K562 (cell line): ENCODE measurements around the gene COX6A1. TPM values are rescaled to one million over a fixed set of nuclear protein-coding genes. Genes with fewer than 3 reads are reported as not detected.

ENCODE experiments used
- CBX3 ChIP-seq, 2 experiments: IDR thresholded peaks; 1 replicate in 1 of 2; 2 replicates in 1 of 2; pipeline ENCODE4 v1.6.1; 2012; ENCODE audit warnings: inconsistent platforms in 2 of 2, low read length in 2 of 2, borderline replicate concordance in 1 of 2, control low read depth in 1 of 2
- CEBPZ ChIP-seq: fragments of 150-350 bp; IDR thresholded peaks from 2 replicates; pipeline ENCODE4 v1.6.1; 2014; ENCODE audit warnings: low read depth, mild to moderate bottlenecking, low read length, borderline replicate concordance
- DNMT1 ChIP-seq: fragments of 450-650 bp; IDR thresholded peaks from 2 replicates; pipeline ENCODE4 v1.6.1; 2016; ENCODE audit warnings: antibody characterized with exemption, mild to moderate bottlenecking
- DPF2 ChIP-seq: fragments of 450-650 bp; IDR thresholded peaks from 2 replicates; pipeline ENCODE4 v1.6.1; 2016
- HEY1 ChIP-seq: fragments of 250-450 bp; sonication (Bioruptor Pico); IDR thresholded peaks from 2 replicates; pipeline ENCODE4 v1.5.0; 2020; ENCODE audit warnings: mild to moderate bottlenecking, moderate library complexity, borderline replicate concordance
- IFI16 ChIP-seq: fragments of 250-450 bp; sonication (Bioruptor Pico); IDR thresholded peaks from 2 replicates; pipeline ENCODE4 v2.1.2; 2022; ENCODE audit warnings: mild to moderate bottlenecking, inconsistent platforms
- JUNB ChIP-seq: fragments of 450-650 bp; formaldehyde crosslinking; conservative IDR thresholded peaks from 2 replicates; pipeline ENCODE4 v1.4.0; 2020; ENCODE audit warnings: mild to moderate bottlenecking
- MBD2 ChIP-seq: sonication (generic); IDR thresholded peaks from 2 replicates; pipeline ENCODE4 v1.6.1; 2016; ENCODE audit warnings: low read depth, borderline replicate concordance
- MTF1 ChIP-seq: fragments of 250-450 bp; sonication (Bioruptor Pico); IDR thresholded peaks from 2 replicates; pipeline ENCODE4 v1.9.0; 2021; ENCODE audit warnings: moderate library complexity, mild to moderate bottlenecking, inconsistent platforms, borderline replicate concordance
- NFIX ChIP-seq: fragments of 250-450 bp; sonication (Bioruptor Pico); IDR thresholded peaks from 2 replicates; pipeline ENCODE4 v1.4.0; 2020; ENCODE audit warnings: low read depth, mild to moderate bottlenecking, moderate library complexity
- SOX6 ChIP-seq: fragments of 450-650 bp; IDR thresholded peaks from 2 replicates; pipeline ENCODE4 v1.6.1; 2014; ENCODE audit warnings: mild to moderate bottlenecking
- THAP12 ChIP-seq: fragments of 250-450 bp; sonication (Bioruptor Pico); IDR thresholded peaks from 2 replicates; pipeline ENCODE4 v1.9.0; 2021; ENCODE audit warnings: mild to moderate bottlenecking, inconsistent platforms
- ZEB2 ChIP-seq: fragments of 450-650 bp; IDR thresholded peaks from 2 replicates; pipeline ENCODE4 v1.6.1; 2016
- ZNF175 ChIP-seq: fragments of 200-800 bp; sonication (Bioruptor generic); IDR thresholded peaks from 2 replicates; pipeline ENCODE4 v1.6.1; 2016; ENCODE audit warnings: low read depth, mild to moderate bottlenecking, missing genetic modification characterization, missing compliant biosample characterization
- ZNF212 ChIP-seq: fragments of 450-650 bp; formaldehyde crosslinking; IDR thresholded peaks from 2 replicates; pipeline ENCODE4 v1.4.0; 2020; ENCODE audit warnings: mild to moderate bottlenecking
- ZNF324 ChIP-seq: fragments of 250-450 bp; sonication (Bioruptor Pico); IDR thresholded peaks from 2 replicates; pipeline ENCODE4 v1.4.0; 2020; ENCODE audit warnings: mild to moderate bottlenecking
- ZNF449 ChIP-seq: fragments of 250-450 bp; sonication (Bioruptor Pico); IDR thresholded peaks from 2 replicates; pipeline ENCODE4 v1.8.0; 2022; ENCODE audit warnings: moderate library complexity, mild to moderate bottlenecking, inconsistent platforms
- ZNF57 ChIP-seq: fragments of 450-650 bp; formaldehyde crosslinking; IDR thresholded peaks from 2 replicates; pipeline ENCODE4 v1.4.0; 2020; ENCODE audit warnings: mild to moderate bottlenecking, moderate library complexity
- ZNF584 ChIP-seq: fragments of 200-800 bp; sonication (Bioruptor generic); IDR thresholded peaks from 2 replicates; pipeline ENCODE4 v1.6.1; 2016; ENCODE audit warnings: low read depth, mild to moderate bottlenecking, missing genetic modification characterization, missing compliant biosample characterization
- polyA plus RNA-seq, 8 experiments: library from polyadenylated mRNA; depleted of rRNA in 4 of 8; stranded (reverse) in 5 of 8; unstranded in 3 of 8; fragments of >200 nt; fragmentation: Nextera tagmentation in 2 of 8; fragmentation: Illumina TruSeq in 1 of 8; extraction: Ambion mirVana in 2 of 8; extraction: Trizol in 1 of 8; gene quantifications; 2 replicates each; pipeline versions ENCODE4 v1.2.1 to v1.2.3, GENCODE V29; 2011 to 2014; ENCODE audit warnings: inconsistent platforms in 1 of 8, missing spikeins in 1 of 8
- total RNA-seq, 7 experiments: library from RNA; depleted of rRNA in 6 of 7; stranded (reverse); fragments of >200 nt in 6 of 7; fragmentation: Illumina TruSeq in 2 of 7; extraction: Trizol in 2 of 7; gene quantifications; 2 replicates each; pipeline versions ENCODE4 v1.2.1 to v1.2.3, GENCODE V29; 2011 to 2021; ENCODE audit warnings: low replicate concordance in 1 of 7
- TF ChIP-seq, protein P1 (sequence below): sonication (generic); formaldehyde crosslinking; IDR thresholded peaks from 2 replicates; pipeline ENCODE4 v1.8.1; 2022; ENCODE audit warnings: missing genetic modification reagents

The COX6A1 gene
- total and polyA plus RNA-seq, 9 of the 15 experiments (the other 6 are each of a cell fraction or from before 2014, with no cell fraction given): 414 to 4,142 (median 931) TPM

DNA sequence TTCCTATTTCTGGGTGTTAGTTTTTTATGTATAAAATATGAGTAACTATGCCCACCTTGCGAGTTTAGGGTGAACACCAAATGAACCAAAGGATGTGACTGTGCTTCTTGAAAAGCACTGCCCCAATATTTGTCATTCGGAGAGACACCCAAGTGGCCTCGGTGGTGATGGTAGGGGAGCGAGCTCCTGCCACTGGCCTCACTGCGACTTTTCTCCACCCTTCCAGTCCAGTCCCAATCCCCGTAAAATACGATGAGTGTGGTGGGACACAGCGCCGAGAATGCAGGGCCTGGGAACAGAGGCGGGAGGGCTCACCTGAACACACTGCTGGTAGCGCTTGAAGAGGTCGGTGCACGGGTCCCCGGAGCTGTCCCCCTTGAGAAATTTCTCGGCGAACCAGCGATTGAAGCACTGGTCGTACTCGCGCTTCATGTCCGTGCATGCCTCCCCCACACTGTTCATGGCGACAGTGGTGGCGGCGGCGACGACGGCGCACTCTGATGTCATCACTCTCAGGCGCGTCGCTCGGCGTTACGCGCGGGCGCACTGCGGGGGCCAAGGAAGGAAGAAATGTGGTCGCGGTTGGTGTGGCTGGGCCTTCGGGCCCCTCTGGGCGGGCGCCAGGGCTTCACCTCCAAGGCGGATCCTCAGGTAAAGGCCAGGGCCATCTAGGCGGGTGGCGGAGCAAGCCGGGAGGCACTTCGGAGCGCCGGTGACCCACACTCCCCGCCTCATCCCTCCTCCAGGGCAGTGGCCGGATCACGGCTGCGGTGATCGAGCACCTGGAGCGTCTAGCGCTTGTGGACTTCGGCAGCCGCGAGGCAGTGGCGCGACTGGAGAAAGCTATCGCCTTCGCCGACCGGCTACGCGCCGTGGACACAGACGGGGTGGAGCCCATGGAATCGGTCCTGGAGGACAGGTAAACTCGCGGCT is 8.3 kb downstream of the COX6A1 start, which contains the start of the genes GATC and TRIAP1 (continued):
- TF ChIP-seq NFIX (CRISPR knock-in tag): no peak
- no peak for TF ChIP-seq ZNF449
- TF ChIP-seq, protein P1, sequence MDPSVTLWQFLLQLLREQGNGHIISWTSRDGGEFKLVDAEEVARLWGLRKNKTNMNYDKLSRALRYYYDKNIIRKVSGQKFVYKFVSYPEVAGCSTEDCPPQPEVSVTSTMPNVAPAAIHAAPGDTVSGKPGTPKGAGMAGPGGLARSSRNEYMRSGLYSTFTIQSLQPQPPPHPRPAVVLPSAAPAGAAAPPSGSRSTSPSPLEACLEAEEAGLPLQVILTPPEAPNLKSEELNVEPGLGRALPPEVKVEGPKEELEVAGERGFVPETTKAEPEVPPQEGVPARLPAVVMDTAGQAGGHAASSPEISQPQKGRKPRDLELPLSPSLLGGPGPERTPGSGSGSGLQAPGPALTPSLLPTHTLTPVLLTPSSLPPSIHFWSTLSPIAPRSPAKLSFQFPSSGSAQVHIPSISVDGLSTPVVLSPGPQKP (CRISPR knock-in tag): no peak
- no peak for TF ChIP-seq ZNF584 (CRISPR knock-in tag)
- TF ChIP-seq DNMT1: no peak
- TF ChIP-seq DPF2: peak; percentile 15; the same call in 1 of the 2 replicates
- no peak for TF ChIP-seq ZNF57 (CRISPR knock-in tag)
- TF ChIP-seq MTF1 (CRISPR knock-in tag): no peak
- no peak for TF ChIP-seq ZNF324 (CRISPR knock-in tag)
- no peak for TF ChIP-seq ZNF212 (CRISPR knock-in tag)
- 0 out of 2 replicates have a peak, but pooled peaks have one; percentile 15 for TF ChIP-seq SOX6
- peak in 1 of 2 experiments; percentile 12; a peak in 1 of 3 replicates for TF ChIP-seq CBX3 (IDR thresholded peaks at IDR 0.05; ENCODE audit: borderline replicate concordance in 1 of 2, low read length in 2 of 2)
- TF ChIP-seq JUNB: no peak
- TF ChIP-seq ZEB2: no peak
- peak; percentile 94 for TF ChIP-seq MBD2
- TF ChIP-seq CEBPZ: peak; percentile 34; the same call in 1 of the 2 replicates
- no peak for TF ChIP-seq IFI16 (CRISPR knock-in tag)
- TF ChIP-seq THAP12 (CRISPR knock-in tag): peak; percentile 73; the same call in 1 of the 2 replicates
- TF ChIP-seq ZNF175 (CRISPR knock-in tag): no peak
- TF ChIP-seq HEY1 (CRISPR knock-in tag): no peak
